WTC11 (cell line): ENCODE data around the gene DDN. TPM values are rescaled to one million over a fixed set of nuclear protein-coding genes. Genes with fewer than 3 reads are reported as not detected.

Experiments
- ATAC-seq: fragments of 200-7000 bp; cut with Tn5 transposase; 2 replicates; pipeline ENCODE4 v1.10.0; 2021; ENCODE audit warnings: mild to moderate bottlenecking, moderate library complexity
- CTCF ChIA-PET: fragments of 300-600 bp; sonication (Branson Sonifier 250); formaldehyde crosslinking; loops from one replicate; lab custom pipeline; 2021; ENCODE audit warnings: antibody characterized with exemption; lab: Charles Lee
- POLR2A ChIA-PET: fragments of 350-600 bp; sonication (Branson Sonifier 250); formaldehyde crosslinking; loops from one replicate; lab custom pipeline; 2021; ENCODE audit warnings: antibody characterized with exemption; lab: Charles Lee
- DNase-seq: peaks from one replicate; pipeline ENCODE4 v3.0.0; 2021; ENCODE audit warnings: low spot score
- H3K27ac Mint-ChIP-seq: 2 replicates; pipeline ENCODE4 v1.8.0; 2021; ENCODE audit warnings: mixed read lengths
- H3K27me3 Mint-ChIP-seq: 2 replicates; pipeline ENCODE4 v1.8.0; 2021; ENCODE audit warnings: low read depth, mild to moderate bottlenecking, moderate library complexity, mixed read lengths
- H3K36me3 Mint-ChIP-seq: 2 replicates; pipeline ENCODE4 v1.8.0; 2021; ENCODE audit warnings: mixed read lengths
- H3K4me1 Mint-ChIP-seq: 2 replicates; pipeline ENCODE4 v1.8.0; 2022; ENCODE audit warnings: mixed read lengths
- H3K4me3 Mint-ChIP-seq: 2 replicates; pipeline ENCODE4 v1.8.0; 2021; ENCODE audit warnings: mild to moderate bottlenecking, moderate library complexity, mixed read lengths
- H3K9me3 Mint-ChIP-seq: 2 replicates; pipeline ENCODE4 v1.8.0; 2021; ENCODE audit warnings: mixed read lengths
- FOXJ3 ChIP-seq: sonication (generic); formaldehyde crosslinking; IDR thresholded peaks from 2 replicates; pipeline ENCODE4 v1.9.0; 2021; ENCODE audit warnings: missing genetic modification reagents, mild to moderate bottlenecking, borderline replicate concordance
- GTF2I ChIP-seq: fragments of 250-450 bp; sonication (Bioruptor Pico); conservative IDR thresholded peaks from 2 replicates; pipeline ENCODE4 v1.4.0; 2021; ENCODE audit warnings: mild to moderate bottlenecking
- JAZF1 ChIP-seq: fragments of 250-450 bp; sonication (Bioruptor Pico); IDR thresholded peaks from 2 replicates; pipeline ENCODE4 v1.9.0; 2021; ENCODE audit warnings: moderate library complexity, mild to moderate bottlenecking, inconsistent platforms
- JUN ChIP-seq: sonication (generic); formaldehyde crosslinking; IDR thresholded peaks from 2 replicates; pipeline ENCODE4 v1.8.0; 2023; ENCODE audit warnings: mild to moderate bottlenecking, missing genetic modification reagents
- MYBL2 ChIP-seq: sonication (generic); formaldehyde crosslinking; IDR thresholded peaks from 2 replicates; pipeline ENCODE4 v1.8.1; 2023; ENCODE audit warnings: mild to moderate bottlenecking, moderate library complexity, missing genetic modification reagents
- SOX15 ChIP-seq: fragments of 250-450 bp; sonication (Bioruptor Pico); IDR thresholded peaks from 2 replicates; pipeline ENCODE4 v1.9.0; 2021; ENCODE audit warnings: mild to moderate bottlenecking
- total RNA-seq: library from RNA; stranded (reverse); gene quantifications from 3 replicates; pipeline ENCODE4 v1.2.3, GENCODE V29; 2021
- TF ChIP-seq, protein P1 (sequence below): sonication (generic); formaldehyde crosslinking; IDR thresholded peaks from 2 replicates; pipeline ENCODE4 v1.8.1; 2023; ENCODE audit warnings: mild to moderate bottlenecking, missing genetic modification reagents, borderline replicate concordance
- TF ChIP-seq, protein P2 (sequence below): sonication (generic); formaldehyde crosslinking; IDR thresholded peaks from 2 replicates; pipeline ENCODE4 v1.8.1; 2023; ENCODE audit warnings: mild to moderate bottlenecking, moderate library complexity, missing genetic modification reagents
- TF ChIP-seq, protein P3 (sequence below): fragments of 200-600 bp; IDR thresholded peaks from 2 replicates; pipeline ENCODE4 v1.8.0; 2022; ENCODE audit warnings: antibody characterized with exemption
- TF ChIP-seq, protein P4 (sequence below): sonication (generic); formaldehyde crosslinking; IDR thresholded peaks from 2 replicates; pipeline ENCODE4 v1.8.1; 2023; ENCODE audit warnings: mild to moderate bottlenecking, missing genetic modification reagents

DDN gene
- total RNA-seq, 1 experiment from 2014 or later: 0.33 TPM

DNA sequence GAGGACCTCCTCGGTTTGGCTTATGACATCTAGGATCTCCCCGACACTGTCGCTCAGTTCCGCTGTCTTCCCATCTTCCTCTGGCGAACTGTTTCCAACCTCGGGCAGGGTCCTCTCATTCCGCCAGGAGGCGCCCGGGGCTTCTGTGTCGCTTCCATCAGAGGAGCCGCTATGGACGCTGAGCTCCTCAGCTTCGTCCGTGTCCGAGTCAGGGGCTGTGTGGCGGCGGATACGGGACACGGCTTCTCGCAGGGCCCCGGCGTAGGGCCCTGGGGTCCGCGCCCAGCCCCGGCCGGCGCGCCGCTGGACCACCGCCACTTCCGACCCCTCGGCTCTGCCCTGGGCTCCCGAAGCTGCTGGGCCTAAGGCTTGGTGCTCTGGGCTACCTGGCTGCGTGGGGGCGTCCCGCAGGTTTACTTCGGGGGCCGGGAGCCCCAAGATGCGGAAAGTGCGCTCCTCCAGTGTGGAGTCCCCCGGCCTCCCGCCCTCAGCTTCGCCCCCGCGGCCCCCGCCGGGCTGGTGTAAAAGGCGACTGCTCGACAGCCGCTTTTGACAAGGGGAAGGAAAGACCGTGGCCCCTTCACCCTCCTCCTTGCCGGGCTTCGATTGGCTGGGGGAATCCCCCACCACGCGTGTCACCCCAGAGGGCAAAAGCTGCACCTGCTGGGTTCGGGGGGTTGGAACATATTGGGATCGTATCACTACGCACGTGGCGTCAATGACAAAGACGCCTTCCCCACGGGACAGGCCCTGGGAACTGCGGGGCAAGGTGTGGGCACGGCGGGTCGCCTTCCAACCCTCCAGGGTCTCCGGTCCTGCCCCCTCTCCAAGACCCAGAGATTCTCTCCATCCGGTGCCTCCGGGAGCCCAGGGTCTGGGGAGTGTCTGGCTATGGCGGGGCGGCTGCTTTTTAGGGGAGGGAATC is 2.1 kb downstream of the DDN start (continued):
- TF ChIP-seq, protein P1, sequence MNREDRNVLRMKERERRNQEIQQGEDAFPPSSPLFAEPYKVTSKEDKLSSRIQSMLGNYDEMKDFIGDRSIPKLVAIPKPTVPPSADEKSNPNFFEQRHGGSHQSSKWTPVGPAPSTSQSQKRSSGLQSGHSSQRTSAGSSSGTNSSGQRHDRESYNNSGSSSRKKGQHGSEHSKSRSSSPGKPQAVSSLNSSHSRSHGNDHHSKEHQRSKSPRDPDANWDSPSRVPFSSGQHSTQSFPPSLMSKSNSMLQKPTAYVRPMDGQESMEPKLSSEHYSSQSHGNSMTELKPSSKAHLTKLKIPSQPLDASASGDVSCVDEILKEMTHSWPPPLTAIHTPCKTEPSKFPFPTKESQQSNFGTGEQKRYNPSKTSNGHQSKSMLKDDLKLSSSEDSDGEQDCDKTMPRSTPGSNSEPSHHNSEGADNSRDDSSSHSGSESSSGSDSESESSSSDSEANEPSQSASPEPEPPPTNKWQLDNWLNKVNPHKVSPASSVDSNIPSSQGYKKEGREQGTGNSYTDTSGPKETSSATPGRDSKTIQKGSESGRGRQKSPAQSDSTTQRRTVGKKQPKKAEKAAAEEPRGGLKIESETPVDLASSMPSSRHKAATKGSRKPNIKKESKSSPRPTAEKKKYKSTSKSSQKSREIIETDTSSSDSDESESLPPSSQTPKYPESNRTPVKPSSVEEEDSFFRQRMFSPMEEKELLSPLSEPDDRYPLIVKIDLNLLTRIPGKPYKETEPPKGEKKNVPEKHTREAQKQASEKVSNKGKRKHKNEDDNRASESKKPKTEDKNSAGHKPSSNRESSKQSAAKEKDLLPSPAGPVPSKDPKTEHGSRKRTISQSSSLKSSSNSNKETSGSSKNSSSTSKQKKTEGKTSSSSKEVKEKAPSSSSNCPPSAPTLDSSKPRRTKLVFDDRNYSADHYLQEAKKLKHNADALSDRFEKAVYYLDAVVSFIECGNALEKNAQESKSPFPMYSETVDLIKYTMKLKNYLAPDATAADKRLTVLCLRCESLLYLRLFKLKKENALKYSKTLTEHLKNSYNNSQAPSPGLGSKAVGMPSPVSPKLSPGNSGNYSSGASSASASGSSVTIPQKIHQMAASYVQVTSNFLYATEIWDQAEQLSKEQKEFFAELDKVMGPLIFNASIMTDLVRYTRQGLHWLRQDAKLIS (CRISPR knock-in tag): no peak
- no peak for TF ChIP-seq FOXJ3
- no peak for TF ChIP-seq JUN
- no peak for TF ChIP-seq JAZF1 (CRISPR knock-in tag)

DNA sequence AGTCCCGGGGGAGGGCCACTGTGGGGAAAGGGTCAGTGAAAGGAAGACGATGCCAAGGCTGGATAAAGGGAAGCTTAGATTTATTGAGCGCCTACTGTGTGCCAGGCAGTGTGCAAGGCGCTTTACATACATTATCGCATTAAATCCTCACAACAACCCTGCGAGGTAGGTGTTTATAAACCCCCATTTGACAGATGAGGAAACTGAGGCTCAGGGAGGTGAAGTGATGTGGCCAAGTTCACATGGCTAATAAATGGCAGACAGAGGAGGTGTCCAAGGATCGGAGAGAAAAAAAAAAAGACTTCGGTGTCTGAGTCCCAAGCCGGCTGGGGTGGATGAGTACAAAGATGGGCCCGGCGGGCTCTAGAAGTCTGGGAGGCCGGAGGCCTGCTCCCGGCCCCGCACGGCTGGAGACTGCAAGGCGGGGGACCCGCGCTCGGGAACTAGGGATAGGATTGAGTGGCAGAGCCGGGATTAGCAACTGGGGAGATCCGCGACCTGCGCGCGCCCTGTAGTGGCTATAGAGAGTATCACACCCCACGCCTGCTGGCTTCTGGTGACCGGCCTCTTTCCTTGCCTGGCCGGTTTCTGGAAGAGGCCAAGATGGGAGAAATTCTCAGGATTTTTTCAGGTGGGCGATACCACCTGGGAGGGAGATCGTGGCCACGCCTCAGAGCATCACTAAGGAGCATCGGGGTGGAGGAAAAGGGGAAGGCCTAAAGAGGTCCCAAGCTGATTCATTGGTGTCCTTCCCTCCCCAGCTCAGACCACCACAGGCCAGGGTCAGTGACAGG is 3.9 kb downstream of the DDN start:
- H3K27ac Mint-ChIP-seq: no peak overlapping the region
- TF ChIP-seq GTF2I (CRISPR knock-in tag): peak; percentile 54; the same call in 1 of the 2 replicates
- TF ChIP-seq, protein P2, sequence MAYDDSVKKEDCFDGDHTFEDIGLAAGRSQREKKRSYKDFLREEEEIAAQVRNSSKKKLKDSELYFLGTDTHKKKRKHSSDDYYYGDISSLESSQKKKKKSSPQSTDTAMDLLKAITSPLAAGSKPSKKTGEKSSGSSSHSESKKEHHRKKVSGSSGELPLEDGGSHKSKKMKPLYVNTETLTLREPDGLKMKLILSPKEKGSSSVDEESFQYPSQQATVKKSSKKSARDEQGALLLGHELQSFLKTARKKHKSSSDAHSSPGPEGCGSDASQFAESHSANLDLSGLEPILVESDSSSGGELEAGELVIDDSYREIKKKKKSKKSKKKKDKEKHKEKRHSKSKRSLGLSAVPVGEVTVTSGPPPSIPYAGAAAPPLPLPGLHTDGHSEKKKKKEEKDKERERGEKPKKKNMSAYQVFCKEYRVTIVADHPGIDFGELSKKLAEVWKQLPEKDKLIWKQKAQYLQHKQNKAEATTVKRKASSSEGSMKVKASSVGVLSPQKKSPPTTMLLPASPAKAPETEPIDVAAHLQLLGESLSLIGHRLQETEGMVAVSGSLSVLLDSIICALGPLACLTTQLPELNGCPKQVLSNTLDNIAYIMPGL (CRISPR knock-in tag): 0 out of 2 replicates have a peak, but pooled peaks have one; percentile 26
- TF ChIP-seq, protein P3, sequence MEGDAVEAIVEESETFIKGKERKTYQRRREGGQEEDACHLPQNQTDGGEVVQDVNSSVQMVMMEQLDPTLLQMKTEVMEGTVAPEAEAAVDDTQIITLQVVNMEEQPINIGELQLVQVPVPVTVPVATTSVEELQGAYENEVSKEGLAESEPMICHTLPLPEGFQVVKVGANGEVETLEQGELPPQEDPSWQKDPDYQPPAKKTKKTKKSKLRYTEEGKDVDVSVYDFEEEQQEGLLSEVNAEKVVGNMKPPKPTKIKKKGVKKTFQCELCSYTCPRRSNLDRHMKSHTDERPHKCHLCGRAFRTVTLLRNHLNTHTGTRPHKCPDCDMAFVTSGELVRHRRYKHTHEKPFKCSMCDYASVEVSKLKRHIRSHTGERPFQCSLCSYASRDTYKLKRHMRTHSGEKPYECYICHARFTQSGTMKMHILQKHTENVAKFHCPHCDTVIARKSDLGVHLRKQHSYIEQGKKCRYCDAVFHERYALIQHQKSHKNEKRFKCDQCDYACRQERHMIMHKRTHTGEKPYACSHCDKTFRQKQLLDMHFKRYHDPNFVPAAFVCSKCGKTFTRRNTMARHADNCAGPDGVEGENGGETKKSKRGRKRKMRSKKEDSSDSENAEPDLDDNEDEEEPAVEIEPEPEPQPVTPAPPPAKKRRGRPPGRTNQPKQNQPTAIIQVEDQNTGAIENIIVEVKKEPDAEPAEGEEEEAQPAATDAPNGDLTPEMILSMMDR: peak; percentile 58
- TF ChIP-seq, protein P4, sequence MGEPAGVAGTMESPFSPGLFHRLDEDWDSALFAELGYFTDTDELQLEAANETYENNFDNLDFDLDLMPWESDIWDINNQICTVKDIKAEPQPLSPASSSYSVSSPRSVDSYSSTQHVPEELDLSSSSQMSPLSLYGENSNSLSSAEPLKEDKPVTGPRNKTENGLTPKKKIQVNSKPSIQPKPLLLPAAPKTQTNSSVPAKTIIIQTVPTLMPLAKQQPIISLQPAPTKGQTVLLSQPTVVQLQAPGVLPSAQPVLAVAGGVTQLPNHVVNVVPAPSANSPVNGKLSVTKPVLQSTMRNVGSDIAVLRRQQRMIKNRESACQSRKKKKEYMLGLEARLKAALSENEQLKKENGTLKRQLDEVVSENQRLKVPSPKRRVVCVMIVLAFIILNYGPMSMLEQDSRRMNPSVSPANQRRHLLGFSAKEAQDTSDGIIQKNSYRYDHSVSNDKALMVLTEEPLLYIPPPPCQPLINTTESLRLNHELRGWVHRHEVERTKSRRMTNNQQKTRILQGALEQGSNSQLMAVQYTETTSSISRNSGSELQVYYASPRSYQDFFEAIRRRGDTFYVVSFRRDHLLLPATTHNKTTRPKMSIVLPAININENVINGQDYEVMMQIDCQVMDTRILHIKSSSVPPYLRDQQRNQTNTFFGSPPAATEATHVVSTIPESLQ: no peak
- TF ChIP-seq SOX15 (CRISPR knock-in tag): no peak
- no peak for TF ChIP-seq MYBL2 (CRISPR knock-in tag)
- peak; percentile 93 for DNase-seq
- peaks cover 24% of the 10 kb centered on the region for H3K4me1 Mint-ChIP-seq
- ChIA-PET CTCF (interaction anchor here (0.9 to 11.9 kb wide), 10 partner anchors 13 to 177 kb away, joined by 3 to 237 read pairs (median 12); partner anchors contain the start of genes CACNB3, PRKAG1, WNT1 and WNT10B), POLR2A (interaction anchor here (1.4 kb wide), 1 partner anchor 15 kb away, joined by 3 read pairs; no protein-coding TSS in a partner anchor)
- peaks cover 76% of the 10 kb centered on the region for H3K27me3 Mint-ChIP-seq
- ATAC-seq: peak; percentile 69
- no peaks in the 10 kb centered on the region for H3K9me3 Mint-ChIP-seq
- H3K36me3 Mint-ChIP-seq: no peaks in the 10 kb centered on the region
- peak overlapping the region; percentile 46 for H3K4me3 Mint-ChIP-seq
